Spinal cord (tissue), 10 donors: Measurements from ENCODE around the gene NTM. TPM values are rescaled to one million over a fixed set of nuclear protein-coding genes. Genes with fewer than 3 reads are reported as not detected.
"Not testable (repeated sequence)": the region's sequence is repeated elsewhere in the genome, so short reads cannot be mapped to it uniquely, and the experiment has no call there.

Source experiments
- DNase-seq, 6 donors: peaks; one replicate each; pipeline versions ENCODE4 v3.0.0 to v3.0.0-alpha.2; 2013 to 2015; ENCODE audit warnings: low spot score in 6 of 6, low read depth in 4 of 6
- H3K27ac ChIP-seq: one replicate; pipeline ENCODE4 v1.5.1; 2013; ENCODE audit warnings: low read depth, low read length, control low read depth
- H3K27me3 ChIP-seq: one replicate; pipeline ENCODE4 v1.6.1; 2013; ENCODE audit warnings: low read length; ENCODE audit not compliant: control insufficient read depth, insufficient read depth
- H3K36me3 ChIP-seq: one replicate; pipeline ENCODE4 v1.6.1; 2013; ENCODE audit warnings: low read length; ENCODE audit not compliant: control insufficient read depth, insufficient read depth
- H3K4me1 ChIP-seq: one replicate; pipeline ENCODE4 v1.6.1; 2013; ENCODE audit warnings: low read length; ENCODE audit not compliant: control insufficient read depth, insufficient read depth
- H3K4me3 ChIP-seq: one replicate; pipeline ENCODE4 v1.5.1; 2013; ENCODE audit warnings: low read depth, low read length, control low read depth
- H3K9me3 ChIP-seq: one replicate; pipeline ENCODE4 v1.6.1; 2013; ENCODE audit warnings: low read length; ENCODE audit not compliant: control insufficient read depth, insufficient read depth
- WGBS: methylation state at CpG from one replicate; pipeline ENCODE4 v1.1.5; 2013; ENCODE audit warnings: missing lambda C conversion rate; ENCODE audit not compliant: insufficient coverage; 5-methylcytosine and 5-hydroxymethylcytosine counted together
- polyA plus RNA-seq, 2 donors: library from polyadenylated mRNA; unstranded; fragments of 120-200 nt; gene quantifications; one replicate each; pipeline ENCODE4 v1.2.1, GENCODE V29; 2013; ENCODE audit not compliant: insufficient read length in 2 of 2
- total RNA-seq, 2 donors: library from RNA; depleted of rRNA in 1 of 2; stranded (reverse); fragments of 120-200 nt in 1 of 2; fragments of >200 nt in 1 of 2; gene quantifications; one replicate each; pipeline versions ENCODE4 v1.2.3 to v1.2.4, GENCODE V29; 2013 to 2014
- donor health status: healthy.

The NTM gene
- total and polyA plus RNA-seq, 4 donors: 69.3 to 181 (median 155) TPM

DNA sequence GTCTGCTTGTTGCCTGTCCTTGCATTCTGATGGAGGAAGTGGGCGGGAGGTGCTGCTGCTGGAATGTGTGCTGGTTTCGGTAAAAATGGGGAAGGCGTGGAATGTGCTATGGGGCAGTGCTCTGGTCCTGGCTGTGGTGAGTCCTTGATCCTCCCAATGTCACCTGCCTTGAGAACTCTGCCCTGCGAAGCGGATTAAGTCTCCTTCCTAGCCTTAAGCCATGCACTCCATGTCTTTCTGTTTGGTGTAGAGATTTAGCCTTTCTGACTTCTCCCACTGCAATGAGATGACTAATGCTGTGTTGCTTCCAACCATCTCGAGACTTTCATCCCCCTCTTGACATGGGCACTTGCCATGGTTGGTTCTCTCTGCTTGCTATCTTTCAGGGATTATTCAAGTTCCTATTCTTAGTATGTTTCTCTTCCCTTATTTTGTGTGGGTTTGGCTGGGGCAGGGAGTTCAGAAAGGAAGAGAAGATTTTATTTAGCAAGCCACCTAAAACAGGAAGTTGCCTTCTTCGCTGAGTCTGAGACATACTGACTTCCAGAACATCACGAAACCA lies 687.9 kb downstream of the NTM start:
- Histone ChIP-seq H3K36me3 (no peaks in the 10 kb centered on the region), H3K27me3 (no peaks in the 10 kb centered on the region), H3K4me3 (no peak overlapping the region), H3K27ac (no peak overlapping the region), H3K4me1 (peaks cover 23% of the 10 kb centered on the region), H3K9me3 (no peaks in the 10 kb centered on the region)
- DNase-seq: no peak
- 95% methylated on average over 4 of the region's 8 CpGs for WGBS

DNA sequence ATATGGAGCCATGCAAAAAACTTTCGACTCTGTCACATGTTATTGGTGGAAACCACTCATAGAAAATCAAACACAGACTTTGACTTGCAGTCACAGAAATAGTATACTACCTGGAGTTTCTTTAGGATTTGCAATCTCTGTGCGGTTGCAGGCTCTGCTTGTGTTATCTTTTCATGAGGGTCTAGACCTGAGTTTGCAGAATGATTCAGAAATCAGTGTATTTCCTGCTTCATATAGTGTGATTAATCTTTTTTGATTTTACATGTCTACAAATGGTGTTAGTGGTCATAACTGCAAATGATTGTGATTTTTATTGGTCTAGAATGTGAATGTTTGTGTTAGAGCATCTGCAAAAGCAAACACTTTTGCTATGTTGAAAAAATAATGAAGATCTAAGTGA lies 690.2 kb downstream of the NTM start:
- peaks cover 15% of the 10 kb centered on the region for H3K4me1 ChIP-seq
- 88% methylated on average over 1 of the region's 2 CpGs for WGBS
- DNase-seq: no peak

DNA sequence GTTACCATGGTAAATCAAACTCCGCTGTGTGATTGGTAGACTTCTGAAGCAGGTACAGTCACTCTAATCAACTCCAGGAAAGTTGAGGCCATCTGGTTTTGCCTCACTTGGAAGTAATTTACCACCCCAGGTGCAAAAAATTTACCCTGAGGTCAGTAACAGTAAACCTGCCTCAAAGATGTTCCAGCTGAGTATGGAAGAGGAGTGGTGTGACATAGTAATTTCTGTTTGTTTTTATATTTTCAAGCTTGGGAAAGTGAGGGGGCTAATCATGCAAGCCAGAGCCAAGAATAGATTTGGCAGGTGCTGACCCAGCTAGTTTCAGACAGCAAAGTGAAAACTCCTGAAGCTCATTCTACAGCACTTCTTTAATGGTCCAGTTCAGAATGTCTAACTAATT lies 691.6 kb downstream of the NTM start:
- H3K4me3 ChIP-seq: no peak overlapping the region
- H3K27ac ChIP-seq: no peak overlapping the region
- H3K4me1 ChIP-seq: peaks cover 9% of the 10 kb centered on the region
- DNase-seq: peak in 1 of 6 donors; percentile 51
- H3K27me3 ChIP-seq: no peaks in the 10 kb centered on the region
- no CpG with 5 or more reads among the region's 1 CpG for WGBS
- no peaks in the 10 kb centered on the region for H3K36me3 ChIP-seq
- no peaks in the 10 kb centered on the region for H3K9me3 ChIP-seq

More for the DNA sequence above, 690.2 kb downstream of the NTM start:
- Histone ChIP-seq H3K27me3 (no peaks in the 10 kb centered on the region), H3K36me3 (no peaks in the 10 kb centered on the region), H3K27ac (no peak overlapping the region), H3K9me3 (no peaks in the 10 kb centered on the region), H3K4me3 (no peak overlapping the region)

DNA sequence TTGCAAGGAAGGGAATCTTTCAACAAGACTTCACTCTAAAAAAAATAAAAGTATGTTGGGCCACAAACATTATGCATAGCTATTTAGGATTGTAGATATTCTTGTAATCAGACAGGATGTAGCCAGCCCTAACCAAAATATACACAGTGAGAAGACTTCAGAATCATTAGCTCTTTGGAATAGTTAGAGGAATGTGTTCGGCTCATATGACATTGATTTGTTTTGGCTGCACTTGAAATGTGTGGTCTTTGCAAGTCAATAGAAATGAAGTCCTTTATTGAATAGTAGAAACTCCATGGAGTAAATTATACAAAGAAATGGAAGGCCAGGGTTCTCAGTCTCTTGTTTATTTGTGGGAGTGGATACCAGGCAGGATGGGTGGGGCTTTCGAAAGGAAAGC lies 692.1 kb downstream of the NTM start:
- Histone ChIP-seq H3K27me3 (no peaks in the 10 kb centered on the region), H3K9me3 (no peaks in the 10 kb centered on the region), H3K4me3 (no peak overlapping the region), H3K36me3 (no peaks in the 10 kb centered on the region), H3K27ac (no peak overlapping the region), H3K4me1 (peaks cover 9% of the 10 kb centered on the region)
- 66% methylated on average over 2 of the region's 2 CpGs for WGBS
- DNase-seq: no peak

DNA sequence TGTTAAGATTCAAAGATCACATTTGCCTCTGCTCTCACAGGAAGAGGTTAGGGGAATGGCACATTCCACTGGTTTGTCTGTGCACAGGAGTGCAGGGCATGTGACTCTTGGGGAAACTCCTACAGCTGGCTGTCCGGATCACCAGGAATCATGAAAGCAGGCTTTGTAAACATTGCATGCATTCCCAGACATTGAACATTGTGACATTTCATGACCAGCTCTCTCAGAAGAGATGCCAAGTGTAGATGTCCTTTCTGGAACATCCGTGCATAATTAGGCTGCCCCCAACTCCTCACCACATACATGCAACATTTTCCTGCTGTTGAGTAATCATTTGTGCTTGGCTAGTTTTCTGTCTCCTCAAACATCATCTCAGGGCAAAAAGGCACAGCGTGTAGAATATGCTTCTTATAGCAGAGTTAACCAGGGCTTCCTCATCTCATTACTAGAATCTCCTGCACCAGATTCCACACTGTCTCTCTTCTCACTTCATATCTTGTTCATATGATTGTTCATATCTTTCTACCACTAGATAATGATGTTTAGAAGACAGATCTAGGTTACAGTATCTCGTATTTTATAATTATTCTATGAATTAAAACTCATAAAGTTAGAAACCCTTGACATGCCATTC lies 694.7 kb downstream of the NTM start:
- Histone ChIP-seq H3K27me3 (no peaks in the 10 kb centered on the region), H3K27ac (peak overlapping the region; percentile 19), H3K36me3 (no peaks in the 10 kb centered on the region), H3K4me3 (no peak overlapping the region), H3K4me1 (no peaks in the 10 kb centered on the region), H3K9me3 (no peaks in the 10 kb centered on the region)
- peak in 1 of 6 donors; percentile 64 for DNase-seq
- WGBS: 58% methylated on average over 1 of the region's 4 CpGs

DNA sequence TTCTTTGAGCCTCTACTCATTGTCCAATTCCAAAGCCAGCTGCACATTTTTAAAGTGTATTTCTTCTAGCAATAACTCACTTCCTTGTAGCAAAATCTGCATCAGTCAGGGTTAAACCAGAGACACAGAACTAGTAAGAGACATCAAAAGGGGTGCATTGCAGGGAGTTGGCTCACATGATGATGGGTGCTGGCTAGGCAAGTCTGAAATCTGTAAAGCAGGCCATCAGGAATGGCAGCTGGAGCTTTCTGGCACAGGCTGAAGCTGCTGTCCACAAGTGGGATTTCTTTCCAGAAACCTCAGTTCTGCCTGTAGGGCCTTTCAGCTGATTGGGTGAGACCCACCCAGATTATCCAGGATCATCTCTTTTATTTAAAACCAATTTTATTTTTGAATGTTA lies 698.1 kb downstream of the NTM start:
- Histone ChIP-seq H3K4me1 (peaks cover 6% of the 10 kb centered on the region), H3K9me3 (no peaks in the 10 kb centered on the region), H3K27me3 (no peaks in the 10 kb centered on the region), H3K27ac (no peak overlapping the region), H3K4me3 (no peak overlapping the region), H3K36me3 (no peaks in the 10 kb centered on the region)
- DNase-seq: peak in 1 of 6 donors; percentile 11

DNA sequence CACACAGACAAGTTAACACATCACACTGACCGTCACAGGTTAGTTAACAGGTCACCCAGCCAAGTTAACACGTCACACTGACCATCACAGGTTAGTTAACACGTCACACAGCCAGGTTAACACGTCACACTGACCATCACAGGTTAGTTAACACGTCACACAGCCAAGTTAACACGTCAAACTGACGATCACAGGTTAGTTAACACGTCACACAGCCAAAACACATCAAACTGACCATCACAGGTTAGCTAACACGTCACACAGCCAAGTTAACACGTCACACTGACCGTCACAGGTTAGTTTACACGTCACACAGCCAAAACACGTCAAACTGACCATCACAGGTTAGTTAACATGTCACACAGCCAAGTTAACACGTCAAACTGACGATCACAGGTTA lies 699.2 kb downstream of the NTM start:
- not testable (repeated sequence) for H3K27ac ChIP-seq, H3K4me1 ChIP-seq, DNase-seq, H3K9me3 ChIP-seq, H3K36me3 ChIP-seq, H3K4me3 ChIP-seq, H3K27me3 ChIP-seq
- over 99% methylated on average over 15 of the region's 15 CpGs for WGBS

DNA sequence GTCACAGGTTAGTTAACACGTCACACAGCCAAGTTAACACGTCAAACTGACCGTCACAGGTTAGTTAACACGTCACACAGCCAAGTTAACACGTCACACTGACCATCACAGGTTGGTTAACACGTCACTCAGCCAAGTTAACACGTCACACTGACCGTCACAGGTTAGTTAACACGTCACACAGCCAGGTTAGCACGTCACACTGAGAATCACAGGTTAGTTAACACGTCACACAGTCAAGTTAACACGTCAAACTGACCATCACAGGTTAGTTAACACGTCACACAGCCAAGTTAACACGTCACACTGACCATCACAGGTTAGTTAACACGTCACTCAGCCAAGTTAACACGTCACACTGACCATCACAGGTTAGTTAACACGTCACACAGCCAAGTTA lies 700.5 kb downstream of the NTM start:
- not testable (repeated sequence) for H3K4me3 ChIP-seq, H3K9me3 ChIP-seq, H3K27me3 ChIP-seq, H3K36me3 ChIP-seq, H3K27ac ChIP-seq, DNase-seq, H3K4me1 ChIP-seq
- no CpG with 5 or more reads among the region's 17 CpGs for WGBS

DNA sequence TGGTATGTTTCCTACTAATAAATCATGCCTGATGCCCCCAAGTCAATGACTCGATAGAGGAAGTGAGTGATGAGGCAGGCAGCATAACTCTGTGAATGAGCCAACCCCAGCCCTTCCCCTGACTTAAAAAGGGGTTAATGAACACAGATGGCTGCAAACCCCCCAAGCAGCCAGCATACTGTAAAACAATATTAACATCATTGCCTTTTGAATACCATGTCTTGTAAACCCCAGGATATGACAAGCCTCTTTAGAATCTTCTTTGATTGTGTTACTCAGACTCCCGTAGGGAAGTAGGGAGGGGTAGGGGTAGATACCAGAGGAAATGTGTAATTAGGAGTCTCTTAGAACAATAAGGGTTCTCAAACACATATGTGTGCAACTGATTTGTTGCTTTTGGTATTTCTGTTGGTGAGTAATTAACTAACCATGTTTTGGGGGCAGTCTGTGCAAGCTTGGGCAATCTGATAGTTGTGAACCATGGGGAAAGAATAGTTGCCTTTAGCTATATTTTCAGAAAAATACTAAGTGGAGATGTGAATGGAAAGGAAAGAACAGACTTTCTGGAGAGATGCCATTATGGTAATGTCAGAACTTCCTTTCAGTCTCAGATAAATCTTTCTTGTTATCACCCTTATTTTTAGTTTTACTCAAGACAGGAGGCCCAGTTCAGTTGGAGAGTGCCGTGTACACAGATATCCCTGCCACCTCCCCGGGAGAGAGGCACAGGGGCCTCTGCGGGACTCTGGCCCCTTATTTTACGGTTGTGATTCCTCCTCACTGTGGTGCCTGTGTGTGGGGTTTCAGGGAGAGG lies 701.8 kb downstream of the NTM start:
- DNase-seq: peak in 2 of 6 donors; percentile 38 to 71
- Histone ChIP-seq H3K4me3 (no peak overlapping the region), H3K36me3 (no peaks in the 10 kb centered on the region), H3K9me3 (no peaks in the 10 kb centered on the region), H3K27me3 (no peaks in the 10 kb centered on the region), H3K4me1 (peaks cover 6% of the 10 kb centered on the region), H3K27ac (peak overlapping the region; percentile 69)
- 21% methylated on average over 4 of the region's 6 CpGs for WGBS

DNA sequence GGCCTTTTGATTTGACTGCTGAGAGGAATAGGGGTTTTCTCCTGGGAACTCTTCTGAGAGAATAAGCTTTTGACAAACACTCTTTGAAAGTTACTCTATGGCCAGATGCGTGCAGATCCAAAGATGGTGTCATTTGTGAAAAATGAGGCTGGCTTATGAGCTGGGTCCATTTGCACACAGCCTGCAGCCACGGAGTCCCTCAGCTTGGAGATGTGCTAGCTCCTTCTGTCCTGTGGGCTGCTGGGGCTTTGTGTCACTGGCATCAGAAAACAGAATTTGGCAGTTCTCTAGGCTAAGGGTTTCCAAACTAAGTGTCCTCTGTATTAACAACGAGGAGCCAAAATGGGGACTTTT lies 702.4 kb downstream of the NTM start:
- no peaks in the 10 kb centered on the region for H3K9me3 ChIP-seq
- no peaks in the 10 kb centered on the region for H3K27me3 ChIP-seq
- no peaks in the 10 kb centered on the region for H3K36me3 ChIP-seq
- peak overlapping the region; percentile 69 for H3K27ac ChIP-seq
- WGBS: 22% methylated on average over 3 of the region's 3 CpGs
- H3K4me3 ChIP-seq: no peak overlapping the region
- DNase-seq: peak in 2 of 6 donors; percentile 41 to 58
- peaks cover 6% of the 10 kb centered on the region for H3K4me1 ChIP-seq
